Vagina (tissue), 2 donors: ENCODE data around the gene MSANTD3.

Experiments used
- CTCF ChIP-seq, 3 experiments: fragments of 450-650 bp in 2 of 3; fragments of 200-600 bp in 1 of 3; sonication (generic) in 1 of 3; IDR thresholded peaks; one replicate each; pipeline ENCODE4 v1.5.1; 2017 to 2019; ENCODE audit warnings: antibody characterized with exemption in 3 of 3, mild to moderate bottlenecking in 2 of 3, moderate library complexity in 2 of 3
- POLR2A ChIP-seq, 2 donors: fragments of 450-650 bp; IDR thresholded peaks; one replicate each; pipeline ENCODE4 v1.6.1; 2017; ENCODE audit warnings: antibody characterized with exemption in 2 of 2, mild to moderate bottlenecking in 2 of 2, moderate library complexity in 2 of 2

- TF ChIP-seq CTCF (IDR thresholded peaks at IDR 0.05) (no peak), POLR2A (IDR thresholded peaks at IDR 0.05) (no peak)
Measured at GRCh38 chr9:100474082-100474923, 47.4 kb downstream of the MSANTD3 start.
